Kidney (tissue), 14 donors: Measurements from ENCODE around the gene MYO5B. TPM values are rescaled to one million over a fixed set of nuclear protein-coding genes. Genes with fewer than 3 reads are reported as not detected.

ENCODE experiments used
- DNase-seq, 5 donors: peaks; one replicate each; pipeline ENCODE4 v3.0.0-alpha.2; 2013 to 2020
- FAIRE-seq: peaks from 2 replicates; lab custom pipeline; 2012; peaks lifted over from hg19 to GRCh38; lab: Jason Lieb, UNC
- H3K27ac ChIP-seq, 2 donors: one replicate each; pipeline ENCODE4 v1.7.0; 2013; ENCODE audit warnings: low read depth in 2 of 2, low read length in 2 of 2, inconsistent platforms in 1 of 2
- H3K27me3 ChIP-seq: one replicate; pipeline ENCODE4 v1.7.1; 2013; ENCODE audit warnings: low read length, inconsistent platforms; ENCODE audit not compliant: control insufficient read depth, insufficient read depth
- H3K36me3 ChIP-seq, 3 donors: one replicate each; pipeline versions ENCODE4 v1.7.0 to v1.7.1; 2013; ENCODE audit warnings: low read length in 3 of 3, control low read depth in 1 of 3, inconsistent platforms in 1 of 3; ENCODE audit not compliant: insufficient read depth in 3 of 3, control insufficient read depth in 2 of 3
- H3K4me1 ChIP-seq, 3 donors: one replicate each; pipeline versions ENCODE4 v1.7.0 to v1.7.1; 2013; ENCODE audit warnings: low read length in 3 of 3, inconsistent platforms in 1 of 3, low read depth in 1 of 3; ENCODE audit not compliant: control insufficient read depth in 2 of 3, insufficient read depth in 2 of 3
- H3K4me3 ChIP-seq, 3 donors: one replicate each; pipeline versions ENCODE4 v1.7.0 to v1.8.1; 2013; ENCODE audit warnings: low read length in 3 of 3, control low read depth in 1 of 3, inconsistent platforms in 1 of 3
- H3K9ac ChIP-seq, 3 donors: one replicate each; pipeline versions ENCODE4 v1.7.0 to v1.7.1; 2013; ENCODE audit warnings: low read length in 3 of 3, control low read depth in 1 of 3, inconsistent platforms in 1 of 3
- H3K9me3 ChIP-seq, 3 donors: one replicate each; pipeline versions ENCODE4 v1.7.0 to v1.7.1; 2013; ENCODE audit warnings: low read length in 3 of 3, control low read depth in 1 of 3, inconsistent platforms in 1 of 3; ENCODE audit not compliant: control insufficient read depth in 2 of 3, insufficient read depth in 1 of 3
- CTCF ChIP-seq: IDR thresholded peaks from 3 replicates; pipeline ENCODE4 v1.5.1; 2012; ENCODE audit warnings: mild to moderate bottlenecking, moderate library complexity, borderline replicate concordance; ENCODE audit not compliant: insufficient read depth; ENCODE audit errors: extremely low read depth
- intact Hi-C: fragments of 100-400 bp; cut with DNase I; formaldehyde crosslinking; loops from one replicate; pipeline ENCODE4 v1.11.1; 2022
- polyA plus RNA-seq: library from polyadenylated mRNA; stranded (reverse); fragments of 350-450 nt; fragmentation: Illumina TruSeq; extraction: RNeasy Lipid Tissue Mini Kit (QIAGEN cat#74804); gene quantifications from one replicate; pipeline ENCODE4 v1.2.3, GENCODE V29; 2014; ENCODE audit warnings: low read depth, low replicate concordance; ENCODE audit not compliant: insufficient read depth
- total RNA-seq: library from RNA; stranded (reverse); fragmentation: NEBNext Ultra II Directional; extraction: Animal tissue kit (Norgen Biotek cat#: 25700); gene quantifications from one replicate; pipeline ENCODE4 v1.2.1, GENCODE V29; 2021
- donor health status: control.
- donor health status: control.
- donor health status: control.
- donor health status: control.
- donor health status: control.
- donor health status: DM: yes; HTN: yes; CAD: no.
- donor health status: Normal renal cell carcinoma (clear cell type).

Gene MYO5B
- total and polyA plus RNA-seq, 2 donors from 2014 or later = 17.8 to 43.8 TPM

DNA sequence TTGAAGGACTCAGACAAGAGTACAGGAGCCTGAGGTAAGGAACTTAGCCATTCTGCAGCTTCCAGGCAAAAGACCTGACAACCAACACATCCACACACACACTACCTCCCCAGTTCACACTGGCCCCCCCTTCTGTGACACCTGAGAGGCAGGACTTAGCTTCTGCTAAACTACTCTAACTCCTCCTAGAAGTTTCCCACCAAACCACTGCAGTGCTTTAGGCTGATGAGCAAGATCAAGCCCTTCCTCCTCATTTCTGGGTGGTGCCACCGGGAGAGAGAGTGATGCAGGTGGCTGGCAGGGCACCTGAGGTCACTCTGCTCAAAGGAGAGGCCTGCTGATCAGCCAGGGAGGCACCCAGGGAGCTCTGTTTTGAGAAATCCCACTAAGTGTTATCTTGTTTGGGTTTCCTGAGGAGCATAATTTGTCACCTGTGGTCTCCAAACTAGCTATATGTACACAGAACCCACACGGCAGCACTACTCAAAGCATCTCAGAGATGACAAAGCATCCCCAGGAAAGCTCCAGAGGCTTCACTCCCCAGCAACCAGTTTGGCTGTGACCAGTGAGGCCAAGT, 188.4 kb downstream of the MYO5B start:
- Histone ChIP-seq H3K4me1 (peaks cover 0 to 4% (median 0%) of the 10 kb centered on the region in 3 donors), H3K27ac (no peak overlapping the region), H3K36me3 (no peaks in the 10 kb centered on the region), H3K4me3 (no peak overlapping the region), H3K9ac (no peak overlapping the region), H3K27me3 (no peaks in the 10 kb centered on the region), H3K9me3 (no peaks in the 10 kb centered on the region)
- DNase-seq (no peak), FAIRE-seq (no peak)
- no peak for TF ChIP-seq CTCF
- intact Hi-C loops = no loop called here

- H3K4me3 ChIP-seq = no peak overlapping the region
- no peak overlapping the region for H3K27ac ChIP-seq
- FAIRE-seq = no peak
- intact Hi-C loops = no loop called here
- H3K4me1 ChIP-seq = no peaks in the 10 kb centered on the region
- H3K27me3 ChIP-seq = no peaks in the 10 kb centered on the region
- no peak for TF ChIP-seq CTCF
- no peak overlapping the region for H3K9ac ChIP-seq
- H3K9me3 ChIP-seq = no peaks in the 10 kb centered on the region
- peaks cover 0 to 3% (median 0%) of the 10 kb centered on the region in 3 donors for H3K36me3 ChIP-seq
- no peak for DNase-seq
These were observed 190.9 kb downstream of the MYO5B start for GRCh38 chr18:50004013-50004412.

DNA sequence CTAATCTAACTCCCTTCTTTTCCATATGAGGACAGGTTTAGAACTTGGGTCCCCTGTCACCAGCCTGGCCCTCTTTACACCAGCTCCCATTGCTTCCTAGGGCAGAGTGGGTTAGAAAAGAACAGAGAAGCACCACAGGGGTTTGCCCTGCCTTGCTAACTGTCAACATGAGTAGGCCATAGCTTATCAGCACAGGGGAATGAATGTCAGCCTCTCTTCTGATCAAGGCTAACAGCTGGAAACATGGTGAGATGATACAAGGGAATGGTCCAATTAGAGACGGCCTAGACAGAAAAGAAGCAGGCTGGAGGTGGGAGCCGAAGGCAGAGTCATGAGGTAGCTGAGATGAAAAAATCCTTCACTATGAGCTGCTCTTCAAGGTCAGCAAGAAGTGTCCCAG, 192.2 kb downstream of the MYO5B start:
- intact Hi-C loops = no loop called here
- no peak overlapping the region for H3K4me3 ChIP-seq
- H3K27me3 ChIP-seq = no peaks in the 10 kb centered on the region
- no peak overlapping the region for H3K9ac ChIP-seq
- DNase-seq = no peak
- no peak overlapping the region for H3K27ac ChIP-seq
- H3K9me3 ChIP-seq = no peaks in the 10 kb centered on the region
- H3K4me1 ChIP-seq = no peaks in the 10 kb centered on the region
- no peak for FAIRE-seq
- H3K36me3 ChIP-seq = peaks cover 0 to 3% (median 0%) of the 10 kb centered on the region in 3 donors
- TF ChIP-seq CTCF = no peak

GRCh38 chr18:50000227-50000626, 194.7 kb downstream of the MYO5B start:
- Histone ChIP-seq H3K27me3 (no peaks in the 10 kb centered on the region), H3K9me3 (no peaks in the 10 kb centered on the region), H3K36me3 (peaks cover 0 to 3% (median 0%) of the 10 kb centered on the region in 3 donors), H3K9ac (no peak overlapping the region), H3K4me1 (no peaks in the 10 kb centered on the region), H3K27ac (no peak overlapping the region), H3K4me3 (no peak overlapping the region)
- DNase-seq = no peak
- FAIRE-seq = no peak
- intact Hi-C loops = no loop called here
- TF ChIP-seq CTCF = no peak
